GM18498 (cell line): Measurements from ENCODE around the gene WDFY1.

Source experiments
- ATAC-seq: cut with Tn5 transposase; IDR thresholded peaks from one replicate; pipeline ENCODE4 v1.9.1; 2021; ENCODE audit warnings: mild to moderate bottlenecking, moderate library complexity; ENCODE audit not compliant: unreplicated experiment

Gene WDFY1

DNA sequence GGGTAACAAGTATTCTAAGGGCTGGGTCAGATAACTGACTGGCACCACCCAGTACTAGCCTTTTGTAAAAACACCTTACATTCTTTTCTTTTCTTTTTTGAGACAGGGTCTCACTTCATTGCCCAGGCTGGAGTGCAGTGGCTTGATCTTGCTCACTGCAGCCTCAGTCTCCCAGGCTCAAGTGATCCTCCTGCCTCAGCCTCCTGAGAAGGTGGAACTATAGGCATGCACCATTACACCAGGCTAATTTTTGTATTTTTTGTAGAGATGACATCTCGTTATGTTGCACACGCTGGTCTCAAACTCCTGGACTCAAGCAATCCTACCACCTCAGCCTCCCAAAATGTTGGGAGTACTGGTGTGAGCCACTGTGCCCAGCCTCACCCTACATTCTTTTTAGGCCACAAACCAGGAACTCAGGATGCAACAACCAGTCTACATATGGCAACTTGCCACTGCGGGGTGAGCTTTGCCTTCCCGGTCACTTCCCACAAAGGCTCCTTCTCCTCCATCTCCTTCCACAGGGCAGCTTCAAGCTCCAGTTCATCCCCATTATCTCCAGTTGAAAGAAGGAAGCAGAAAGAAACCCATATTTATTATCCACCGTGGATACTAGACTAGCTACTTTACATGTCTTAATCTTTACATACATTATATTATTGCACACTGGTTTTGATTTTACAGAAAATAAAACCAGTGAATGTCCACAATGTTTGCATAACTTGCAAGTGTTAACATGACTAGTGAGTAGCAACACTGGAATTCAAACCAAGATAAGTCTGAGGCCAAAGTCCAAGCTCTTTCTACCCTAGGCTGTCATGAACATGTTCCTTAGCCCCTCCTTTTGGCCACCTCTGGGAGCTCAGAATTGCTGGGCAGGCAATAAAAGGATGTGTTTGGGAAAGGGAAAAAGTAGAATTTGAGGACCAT, 84.1 kb downstream of the WDFY1 start:
- no peak for ATAC-seq

DNA sequence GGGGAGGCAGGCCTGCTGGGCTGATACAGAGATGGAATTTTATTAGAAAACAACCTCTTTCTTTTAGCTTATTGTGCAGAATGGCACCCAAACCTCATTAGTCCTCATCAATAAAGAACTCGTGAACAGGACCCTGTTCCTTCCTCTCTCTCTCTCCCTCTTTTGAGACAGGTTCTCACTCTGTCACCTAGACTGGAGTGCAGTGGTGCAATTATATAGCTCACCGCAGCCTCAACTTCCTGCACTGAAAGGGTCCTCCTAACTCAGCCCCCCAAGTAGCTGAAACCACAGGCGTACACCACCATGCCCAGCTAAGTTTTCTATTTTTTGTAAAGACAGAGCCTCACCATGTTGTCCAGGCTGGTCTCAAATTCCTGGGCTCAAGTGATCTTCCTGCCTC, 86.1 kb downstream of the WDFY1 start:
- no peak for ATAC-seq

DNA sequence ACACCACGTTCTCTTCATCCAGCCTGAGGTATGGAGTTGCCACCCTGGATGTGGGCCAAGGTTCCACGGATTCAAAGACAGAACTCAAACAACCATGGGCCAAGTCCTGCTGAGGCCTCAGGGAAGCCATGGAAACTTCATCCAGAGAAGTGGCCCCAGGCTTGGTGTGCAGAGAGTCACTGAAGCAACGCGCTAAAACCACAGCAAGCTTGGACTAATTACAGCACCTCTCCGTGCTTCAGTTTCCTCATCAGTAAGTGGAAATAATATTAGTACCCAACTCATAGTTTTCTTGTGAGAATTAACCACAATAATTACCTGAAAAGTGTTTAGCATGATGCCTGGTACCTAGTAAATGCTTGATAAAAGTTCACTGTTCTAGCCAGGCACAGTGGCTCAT, 88.6 kb downstream of the WDFY1 start:
- ATAC-seq: no peak

DNA sequence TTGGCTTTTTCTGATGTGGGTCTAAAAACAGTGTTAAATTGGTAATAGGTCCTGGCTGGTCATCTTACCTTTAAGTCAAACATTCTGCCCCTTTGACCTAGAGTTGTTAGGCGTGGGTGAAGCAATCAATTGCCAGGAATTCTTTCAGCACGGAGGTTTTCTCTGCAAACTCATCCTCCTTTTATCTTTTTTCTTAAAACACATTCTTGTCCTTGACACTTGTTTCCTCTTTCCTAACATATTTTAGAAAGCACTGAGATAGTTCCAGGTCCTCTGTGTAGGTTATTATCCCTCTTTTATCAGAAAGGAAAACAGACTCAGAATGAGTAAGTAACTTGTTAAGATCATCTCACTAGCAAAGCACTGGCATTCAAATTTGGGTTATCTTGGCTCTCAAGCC, 89.1 kb downstream of the WDFY1 start:
- ATAC-seq: no peak

DNA sequence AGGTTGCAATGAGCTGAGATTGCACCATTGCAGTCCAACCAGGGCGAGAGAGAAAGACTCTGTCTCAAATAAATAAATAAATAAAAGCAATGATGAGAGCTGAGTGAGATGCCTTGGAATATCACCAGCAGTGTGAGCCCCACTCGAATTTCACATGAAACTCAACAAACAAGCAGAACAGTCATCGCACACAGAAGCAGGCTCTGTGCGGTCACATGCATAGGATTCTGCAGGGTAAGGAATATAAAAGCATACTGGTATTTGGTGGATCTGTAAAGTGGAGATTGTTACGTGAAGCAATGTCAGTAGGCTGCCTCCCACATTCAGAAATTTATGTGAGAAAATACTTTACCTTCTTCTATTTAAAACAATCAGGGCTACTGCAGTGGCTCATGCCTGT, 89.7 kb downstream of the WDFY1 start:
- ATAC-seq: no peak

DNA sequence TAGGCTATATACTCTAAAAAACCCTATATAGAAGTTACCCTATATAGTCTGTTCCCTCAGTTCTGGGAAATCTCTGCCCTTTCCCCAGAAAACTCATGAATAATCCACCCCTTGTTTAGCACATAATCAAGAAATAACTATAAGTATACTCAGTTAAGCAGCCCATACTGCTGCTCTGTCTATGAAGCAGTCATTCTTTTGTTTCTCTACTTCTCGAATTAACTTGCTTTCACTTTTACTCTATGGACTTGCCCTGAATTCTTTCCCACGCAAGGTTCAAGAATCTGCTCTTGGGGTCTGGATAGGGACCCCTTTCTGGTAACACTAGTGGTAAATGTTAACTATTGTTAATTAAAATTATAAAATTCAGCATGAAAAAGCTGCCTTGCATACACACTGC, 90.4 kb downstream of the WDFY1 start:
- ATAC-seq: peak; percentile 64

DNA sequence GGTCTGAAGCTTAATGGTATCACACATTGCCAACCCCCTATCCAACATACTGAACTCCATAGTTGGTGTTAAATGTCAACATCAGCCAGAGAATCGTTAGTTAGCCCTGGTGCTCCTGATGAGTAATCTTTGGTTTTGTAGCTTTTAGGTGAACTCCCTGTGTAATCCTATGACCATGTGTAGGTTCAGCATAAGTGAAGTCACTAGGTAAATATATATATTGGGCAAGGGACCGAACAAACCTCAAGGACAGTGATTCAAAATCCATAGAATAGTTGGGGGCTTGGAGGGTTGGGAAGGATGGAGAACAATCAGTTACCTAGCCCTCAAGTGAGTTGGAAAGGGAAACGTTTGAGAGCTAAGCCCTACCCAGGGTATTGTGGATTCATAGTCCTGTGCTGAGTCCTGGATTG, 91.7 kb downstream of the WDFY1 start:
- no peak for ATAC-seq

DNA sequence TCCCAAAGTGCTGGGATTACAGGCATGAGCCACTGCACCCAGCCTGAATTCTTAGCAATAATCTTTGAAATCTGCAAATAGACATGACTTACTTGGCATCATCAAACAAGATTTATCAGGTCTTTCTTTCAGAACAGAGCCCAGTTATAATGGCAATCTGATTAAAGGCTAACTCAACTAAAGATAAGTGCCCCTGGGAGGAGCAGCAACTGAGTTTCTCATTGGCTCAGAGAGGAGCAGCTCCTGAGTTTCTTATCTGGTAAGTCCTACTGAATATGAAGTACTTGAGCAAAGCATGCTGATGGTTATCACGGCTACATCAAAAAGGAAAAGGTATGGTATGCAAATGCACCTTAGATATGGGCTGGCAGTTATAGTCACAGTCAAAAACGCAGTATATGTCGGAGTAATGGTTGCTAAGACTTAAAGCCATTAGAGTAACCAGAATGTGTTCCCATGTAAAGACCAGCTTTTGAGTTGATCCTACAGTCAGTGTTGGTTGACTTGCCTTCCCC, 92.8 kb downstream of the WDFY1 start:
- no peak for ATAC-seq

DNA sequence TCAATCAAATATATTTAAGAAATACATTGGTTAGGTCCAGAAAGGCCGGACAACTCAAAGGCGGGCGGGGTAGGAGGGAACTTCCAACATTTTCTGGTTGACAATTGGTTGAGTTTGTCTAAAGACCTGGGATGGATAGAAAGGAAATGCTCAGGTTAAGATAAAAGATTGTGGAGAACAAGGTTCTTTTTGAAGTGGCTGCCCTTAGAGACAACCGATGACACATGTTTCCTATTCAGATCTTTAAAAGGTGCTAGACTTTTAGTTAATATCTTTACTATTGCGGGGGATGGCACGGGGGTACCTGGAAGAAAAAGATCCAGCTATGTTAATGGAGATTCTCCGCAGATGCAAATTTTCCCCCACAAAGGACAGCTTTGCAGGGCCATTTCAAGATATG, 97.7 kb downstream of the WDFY1 start:
- no peak for ATAC-seq

DNA sequence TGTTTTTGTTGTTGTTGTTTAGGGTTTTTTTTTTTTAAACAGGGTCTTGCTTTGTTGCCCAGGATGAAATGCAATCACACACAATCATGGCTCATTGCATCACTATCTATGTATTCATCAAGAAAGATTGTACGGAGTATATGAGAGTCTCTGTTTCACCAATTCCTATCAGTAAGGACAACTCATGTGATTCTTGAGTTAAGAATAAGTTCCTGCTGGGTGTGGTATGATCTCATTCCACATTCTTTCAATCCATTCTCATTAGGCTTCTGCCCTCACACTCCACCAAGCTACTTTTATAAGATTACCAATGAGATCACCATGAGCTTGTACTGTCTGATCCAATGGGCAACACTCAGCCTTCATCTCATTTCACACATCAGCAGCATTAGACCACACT, 98.6 kb downstream of the WDFY1 start:
- ATAC-seq: no peak

DNA sequence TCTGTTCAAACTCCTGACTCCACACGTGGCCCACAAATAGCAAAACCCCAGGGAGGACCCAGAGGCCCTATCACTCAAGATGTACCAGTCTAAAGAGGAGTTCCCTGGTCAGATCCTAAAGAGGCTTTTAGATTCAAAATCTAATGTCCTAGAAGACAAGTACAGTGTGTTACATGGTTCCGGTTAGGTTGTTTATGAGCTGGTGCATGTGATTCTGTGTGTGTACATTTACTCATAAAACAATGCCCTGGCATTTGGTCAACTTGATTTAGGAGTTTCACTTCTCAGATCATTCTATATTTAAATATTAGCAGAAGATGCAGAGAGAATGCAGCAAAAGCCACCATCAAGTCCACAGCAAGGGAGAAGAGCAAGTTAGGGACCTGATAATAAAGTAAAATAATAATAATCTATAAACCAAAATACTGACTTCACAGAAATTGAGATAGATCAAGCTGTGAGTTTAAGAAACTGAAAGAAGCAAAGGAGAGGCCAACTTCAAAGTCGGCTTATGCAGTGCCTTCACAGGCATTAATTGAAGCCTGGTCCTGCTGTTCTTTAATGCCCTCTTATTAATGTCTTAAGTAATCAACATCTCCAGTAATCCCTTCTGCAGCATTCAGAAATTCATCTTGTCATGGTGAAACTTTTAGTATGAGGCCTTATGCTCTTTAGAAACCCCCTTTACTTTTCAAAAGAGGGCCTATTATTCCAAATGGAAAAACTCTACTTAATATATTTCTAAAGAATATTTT, 103.5 kb downstream of the WDFY1 start:
- peak; percentile 21 for ATAC-seq

DNA sequence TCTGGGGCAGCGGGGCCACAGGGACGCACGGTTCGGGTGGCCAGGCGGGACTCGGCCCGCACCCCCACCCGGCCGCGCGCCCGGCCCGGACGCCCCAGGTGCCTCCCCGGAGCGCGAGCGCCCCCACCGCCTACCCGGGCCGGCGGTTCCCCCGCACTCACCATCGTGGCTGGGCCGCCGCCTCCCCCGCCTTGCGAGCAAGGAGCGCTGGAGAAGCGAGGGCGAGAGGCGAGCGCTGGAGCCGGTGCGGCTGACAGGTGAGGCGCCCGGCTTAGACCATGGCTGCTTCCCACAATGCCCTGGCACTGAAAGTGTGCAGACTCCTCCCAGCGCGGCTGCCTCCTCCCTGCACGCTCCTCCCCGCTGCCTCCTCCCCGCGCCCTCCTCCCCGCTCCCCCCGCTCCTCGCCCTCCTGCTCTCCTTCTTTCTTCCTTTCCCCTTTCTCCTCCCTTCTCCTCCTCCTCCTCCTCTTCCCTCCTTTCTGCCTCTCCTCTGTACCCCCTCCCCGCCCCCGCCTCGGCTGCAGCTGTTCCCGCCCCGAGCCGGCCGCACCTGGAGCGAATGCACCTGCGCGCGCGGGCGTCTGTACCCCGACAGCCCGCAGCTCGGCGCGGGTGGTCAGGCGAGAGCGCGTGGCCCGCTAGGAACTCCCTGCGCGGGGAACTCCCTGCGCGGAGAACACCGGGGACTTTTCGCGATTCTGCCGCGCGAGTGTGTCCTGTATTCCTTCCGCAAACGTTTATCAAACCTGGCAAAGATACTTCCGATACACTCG, 107.7 kb downstream of the WDFY1 start, which contains the start of gene AP1S3:
AP1S3 (minus strand) TSS at position 296 of the 775 bp plus-strand sequence; CDS start at position 164, 132 bp downstream.
- peak; percentile 81 for ATAC-seq

DNA sequence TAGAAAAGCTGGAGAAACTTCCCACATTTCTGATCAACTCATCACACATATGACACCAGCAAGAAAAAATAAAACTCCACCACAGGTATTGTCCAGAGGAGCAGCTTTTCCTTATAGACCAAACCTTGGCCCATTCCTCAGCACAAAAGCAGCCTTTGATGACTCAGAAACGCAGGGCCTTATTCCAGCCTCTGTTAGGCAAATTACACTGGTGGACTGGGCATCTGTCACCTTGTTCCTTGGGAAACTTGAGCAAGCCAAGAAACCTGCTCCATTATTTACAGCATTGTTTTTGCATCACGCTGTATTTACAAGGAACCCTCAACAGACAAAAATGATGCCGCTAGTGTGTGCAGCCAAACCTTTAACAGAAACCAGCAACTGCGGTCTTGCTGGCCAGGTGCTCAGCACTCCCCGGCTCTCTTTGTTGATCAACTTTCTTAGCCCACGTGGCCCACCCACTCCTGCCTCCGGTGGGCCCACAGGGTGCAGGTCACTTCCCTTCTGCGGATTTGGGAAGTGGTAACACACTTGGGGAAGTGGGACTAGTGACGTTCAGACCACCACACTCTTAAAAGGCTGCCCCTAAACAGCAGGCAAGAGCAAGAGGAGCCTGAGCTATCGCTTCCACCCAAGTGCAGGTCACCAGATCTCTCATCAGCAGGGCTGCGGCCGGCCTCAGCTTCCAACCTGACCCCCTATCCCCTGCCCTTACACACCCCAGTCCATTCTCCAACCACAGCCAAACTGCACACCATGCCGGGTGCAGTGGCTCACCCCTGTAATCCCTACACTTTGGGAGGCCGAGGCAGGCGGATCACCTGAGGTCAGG, 109.2 kb downstream of the WDFY1 start:
- peak; percentile 67 for ATAC-seq

DNA sequence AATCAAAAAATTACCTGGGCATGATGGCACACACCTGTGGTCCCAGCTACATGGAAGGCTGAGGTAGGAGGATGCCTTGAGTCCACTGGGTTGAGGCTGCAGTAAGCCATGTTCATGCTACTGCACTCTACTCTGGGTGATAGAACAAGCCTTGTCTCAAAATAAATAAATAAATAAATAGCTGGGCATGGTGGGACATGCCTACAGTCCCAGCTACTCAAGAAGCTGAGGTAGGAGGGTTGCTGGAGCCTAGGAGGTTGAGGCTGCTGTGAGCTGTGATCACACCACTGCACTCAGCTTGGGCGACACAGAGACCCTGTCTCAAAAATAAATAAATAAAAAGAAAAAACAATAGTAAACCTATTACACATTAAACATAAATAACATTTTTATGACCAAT, 110.7 kb downstream of the WDFY1 start:
- ATAC-seq: no peak

DNA sequence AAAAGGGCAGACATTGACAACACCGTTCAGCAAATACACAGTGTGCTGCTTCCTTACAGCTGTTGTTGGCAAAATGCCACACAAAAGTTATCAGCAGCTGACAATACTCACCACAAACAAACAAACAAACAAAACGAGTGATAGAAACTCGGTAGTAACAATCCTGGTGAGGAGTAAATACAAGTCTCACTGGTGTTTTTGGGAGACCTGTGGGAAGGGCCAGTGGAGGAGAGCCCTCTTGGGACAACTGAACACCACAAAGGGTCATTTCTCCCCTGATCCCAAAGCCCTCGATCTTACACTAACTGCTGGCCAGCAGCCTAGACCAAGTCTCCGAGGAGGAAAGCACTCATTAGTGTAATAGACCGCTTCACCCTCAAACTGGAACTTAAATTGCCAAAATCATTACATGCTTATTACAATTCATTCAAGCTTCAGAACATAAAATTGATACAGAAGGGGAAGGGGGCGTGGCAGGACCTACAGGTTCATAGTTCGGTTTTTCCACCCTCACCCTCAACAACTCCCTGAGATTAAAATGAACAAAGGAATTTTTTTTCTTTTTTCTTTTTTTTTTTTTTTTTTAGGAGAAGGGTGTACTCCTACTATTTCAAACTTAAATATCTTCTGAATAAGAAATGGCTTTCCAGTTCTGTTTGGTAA, 112.8 kb downstream of the WDFY1 start:
- no peak for ATAC-seq

DNA sequence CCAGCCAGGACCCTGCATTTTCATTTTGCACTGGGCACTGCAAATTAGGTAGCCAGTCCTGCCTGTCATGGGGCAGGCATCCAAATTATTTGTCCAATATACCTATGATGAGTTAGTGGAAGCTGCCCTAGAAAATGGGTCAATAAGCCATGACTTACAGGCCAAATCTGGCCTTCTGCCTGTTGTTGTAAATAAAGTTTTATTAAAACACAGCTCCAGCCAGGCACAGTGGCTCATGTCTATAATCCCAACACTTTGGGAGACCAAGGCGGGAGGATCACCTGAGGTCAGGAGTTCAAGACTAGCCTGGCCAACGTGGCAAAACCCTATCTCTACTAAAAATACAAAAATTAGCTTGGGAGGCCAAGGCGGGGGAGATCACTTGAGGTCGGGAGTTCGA, 116.0 kb downstream of the WDFY1 start:
- no peak for ATAC-seq

DNA sequence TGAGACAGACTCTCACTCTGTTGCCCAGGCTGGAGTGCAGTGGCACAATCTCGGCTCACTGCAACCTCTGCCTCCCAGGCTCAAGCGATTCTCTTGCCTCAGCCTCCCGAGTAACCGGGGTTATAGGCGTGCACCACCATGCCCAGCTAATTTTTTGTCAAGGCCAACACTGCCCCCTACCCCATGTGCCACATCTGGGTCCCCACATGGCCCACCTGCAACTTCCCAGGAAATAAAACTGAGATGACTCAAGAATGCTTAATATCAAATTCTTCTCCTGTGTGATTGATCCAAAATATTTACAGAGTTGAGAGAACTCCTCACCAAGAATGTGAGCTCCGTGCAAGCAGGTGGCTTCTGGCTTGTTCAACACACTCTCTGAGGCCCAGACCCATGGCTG, 116.8 kb downstream of the WDFY1 start:
- ATAC-seq: no peak

DNA sequence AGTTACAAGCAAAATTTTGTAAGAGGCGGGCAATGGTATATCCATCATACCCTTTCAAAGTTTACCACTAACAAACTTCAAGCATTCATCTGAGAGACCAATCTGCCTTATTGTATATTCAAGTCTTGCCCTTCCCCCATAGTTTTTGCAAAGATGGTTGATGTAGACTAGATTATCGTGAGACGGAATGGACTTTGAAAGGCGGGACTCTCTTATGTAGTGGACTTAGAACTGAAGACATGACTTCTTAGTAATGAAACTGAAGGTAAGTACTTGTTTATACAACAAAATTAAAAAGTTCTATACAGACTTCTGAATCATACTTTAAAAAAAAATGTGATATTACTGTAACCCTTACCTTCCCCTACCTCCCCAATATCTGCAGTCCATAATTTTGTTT, 118.1 kb downstream of the WDFY1 start:
- no peak for ATAC-seq
